HG03095 (cell line): ENCODE results near the gene CDX1.

Experiments used
- ATAC-seq: cut with Tn5 transposase; IDR thresholded peaks from one replicate; pipeline ENCODE4 v1.9.1; 2021; ENCODE audit warnings: moderate library complexity; ENCODE audit not compliant: unreplicated experiment

The CDX1 gene

GRCh38 chr5:150161242-150162141 lies 5.1 kb upstream of the CDX1 start:
- ATAC-seq, result peak; percentile 61

- no peak for ATAC-seq
Observed at GRCh38 chr5:150162142-150162513, 4.5 kb upstream of the CDX1 start.

GRCh38 chr5:150163035-150163434 lies 3.5 kb upstream of the CDX1 start:
- ATAC-seq, result no peak

GRCh38 chr5:150163547-150164059 lies 3.0 kb upstream of the CDX1 start:
- no peak for ATAC-seq

DNA sequence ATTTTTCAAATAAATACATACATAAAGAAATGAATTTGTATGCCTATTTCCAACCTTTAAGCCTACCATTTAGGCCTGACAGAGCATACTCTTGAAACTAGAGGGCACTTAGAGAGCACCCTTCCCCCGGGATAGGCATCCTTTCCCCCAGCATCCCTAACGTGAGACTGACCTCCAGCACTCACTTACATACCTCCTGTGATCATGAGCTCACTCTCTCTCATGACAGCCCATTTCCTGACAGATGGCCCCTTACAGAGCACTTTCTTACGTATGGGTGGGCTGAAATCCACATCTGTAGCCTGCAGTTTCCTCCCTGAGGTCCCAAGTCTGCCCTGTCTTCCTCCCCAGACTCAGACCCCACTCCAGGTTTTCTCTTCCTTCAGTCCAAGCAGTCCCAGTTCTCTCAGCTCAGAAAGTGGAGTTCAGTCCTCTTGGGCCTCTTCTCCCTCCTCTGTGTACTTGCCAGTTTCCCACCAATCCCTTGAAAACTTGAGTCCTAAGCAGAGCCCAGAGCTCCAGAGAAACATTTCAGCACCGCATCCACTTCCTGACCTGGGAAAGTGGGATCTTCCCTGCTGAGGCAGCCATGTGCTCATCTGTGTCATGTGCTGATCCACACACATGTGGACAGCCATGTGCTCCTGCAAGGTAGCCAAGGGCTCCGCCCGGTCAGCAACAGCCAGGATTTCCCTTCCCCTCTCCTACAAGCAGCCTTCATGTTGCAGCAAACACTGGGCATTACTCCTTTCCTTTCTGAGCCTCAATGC lies 2.2 kb upstream of the CDX1 start:
- ATAC-seq, result no peak

GRCh38 chr5:150166037-150166649 lies 435 bp upstream of the CDX1 start:
- no peak for ATAC-seq

DNA sequence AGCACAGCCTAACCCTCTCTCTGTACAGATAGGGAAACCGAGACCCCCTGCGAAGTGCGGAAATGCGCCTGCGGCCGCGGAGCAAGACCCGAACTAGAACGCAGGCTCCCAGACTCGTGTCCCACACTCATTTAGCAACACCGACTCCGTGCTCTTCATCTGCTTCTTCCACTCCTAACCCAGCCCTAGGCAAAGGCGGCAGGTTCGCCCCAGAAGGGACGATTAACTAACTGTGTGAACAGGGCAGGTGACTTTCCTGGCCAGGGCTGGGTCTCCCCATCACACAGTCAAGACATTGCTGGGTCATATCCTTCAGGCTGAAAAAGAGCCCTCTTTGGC lies 903 bp downstream of the CDX1 start:
- no peak for ATAC-seq

DNA sequence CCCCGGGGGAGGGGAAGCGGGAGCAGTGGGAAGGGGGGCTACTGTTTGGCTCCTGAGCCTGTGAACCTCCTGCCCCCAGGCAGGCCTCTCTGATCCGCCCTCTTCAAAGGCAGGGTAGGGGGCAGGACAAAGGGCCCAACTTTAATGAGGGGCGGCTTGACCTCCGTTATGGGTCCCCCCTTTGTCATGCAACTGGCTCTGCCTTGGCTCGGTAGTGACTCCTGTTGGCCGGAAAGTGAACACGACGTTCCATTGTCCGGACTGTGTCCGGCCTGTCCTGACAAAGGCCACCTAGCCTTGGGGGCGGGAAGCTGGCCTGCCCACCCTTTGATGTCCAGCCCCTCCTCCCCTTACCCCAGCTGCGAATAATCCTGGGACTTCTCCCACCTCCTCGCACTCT lies 1.3 kb downstream of the CDX1 start:
- ATAC-seq, result no peak

- no peak for ATAC-seq
Observed at GRCh38 chr5:150168864-150169263, 2.3 kb downstream of the CDX1 start.

GRCh38 chr5:150172145-150172544 lies 5.6 kb downstream of the CDX1 start:
- no peak for ATAC-seq

DNA sequence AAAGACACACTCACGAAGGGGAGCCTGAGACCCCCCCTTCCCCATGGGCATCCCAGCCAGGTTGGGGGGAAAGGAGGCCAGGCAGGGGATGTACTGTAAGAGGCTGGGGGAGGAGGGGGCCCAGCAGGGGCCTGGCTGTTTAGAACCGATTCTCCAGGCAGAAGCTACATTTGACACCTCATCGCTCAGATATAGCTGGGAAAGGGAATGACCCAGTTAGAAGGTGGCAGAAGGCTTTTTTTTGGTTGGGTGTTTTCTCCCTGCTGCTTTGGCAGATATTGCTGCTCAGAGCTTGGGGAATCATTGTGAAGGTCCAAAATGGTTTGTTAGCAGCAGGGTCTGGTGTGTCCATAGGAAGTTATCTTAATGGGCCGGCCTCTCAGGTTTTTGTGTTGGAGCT lies 6.0 kb downstream of the CDX1 start:
- ATAC-seq, result no peak

DNA sequence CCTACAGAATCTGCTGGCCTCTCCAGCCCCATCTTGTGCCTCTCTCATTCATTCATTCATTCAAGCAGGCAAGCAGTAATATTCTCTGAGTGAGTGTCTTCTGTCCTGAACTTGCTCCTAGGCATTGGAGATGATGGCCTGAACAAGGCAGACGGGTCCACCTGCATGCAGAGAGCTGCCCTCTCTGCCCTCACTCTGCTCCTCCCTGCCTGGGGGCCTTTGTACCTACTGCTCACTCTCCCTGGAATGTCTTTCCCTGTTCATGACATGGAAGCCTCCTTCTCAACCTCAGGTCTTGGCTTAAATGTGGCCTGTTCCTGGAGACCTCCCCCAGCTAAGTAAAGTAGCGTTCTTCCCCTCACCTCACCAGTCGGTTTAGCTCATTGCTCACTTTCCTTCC lies 6.6 kb downstream of the CDX1 start:
- no peak for ATAC-seq

DNA sequence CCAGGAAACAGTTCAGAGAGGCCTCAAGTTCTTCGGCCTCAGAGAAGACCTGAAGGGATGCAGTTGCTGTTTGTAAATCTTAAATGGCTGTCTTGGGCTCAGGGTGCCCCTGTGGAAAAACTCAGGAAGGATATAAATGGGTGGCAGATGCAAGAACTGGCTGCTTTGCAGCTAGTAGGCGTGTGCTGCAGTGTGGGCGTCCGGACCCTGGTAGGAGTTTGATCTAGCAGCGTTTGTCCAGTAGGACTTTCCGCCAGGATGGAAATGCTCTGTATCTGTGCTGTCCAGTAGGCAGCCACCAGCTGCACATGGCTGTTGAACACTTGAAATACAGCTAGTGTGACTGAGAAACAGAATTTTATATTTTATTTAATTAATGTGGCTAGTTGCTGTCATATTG lies 7.7 kb downstream of the CDX1 start:
- ATAC-seq, result no peak

- ATAC-seq, result no peak
Observed at GRCh38 chr5:150175076-150175475, 8.5 kb downstream of the CDX1 start.

DNA sequence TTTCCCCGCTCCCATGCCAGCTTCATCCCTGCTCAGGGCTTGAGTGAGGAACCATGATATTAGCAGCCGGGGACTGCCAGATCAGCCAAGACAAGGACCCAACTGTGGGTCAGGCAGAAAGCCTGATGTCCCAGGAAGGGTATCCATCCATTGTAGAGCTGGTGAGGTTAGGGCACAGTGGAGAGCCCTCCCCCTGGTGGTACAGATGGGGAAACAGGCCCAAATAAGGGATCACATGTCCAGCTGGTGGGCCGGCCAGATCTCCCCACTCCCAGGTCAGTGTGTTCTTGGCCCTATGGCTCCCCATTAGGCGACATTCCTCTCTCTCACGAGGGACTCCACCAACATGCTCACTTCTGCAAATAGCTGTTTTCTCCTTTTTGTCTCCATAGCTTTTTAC lies 9.0 kb downstream of the CDX1 start:
- ATAC-seq, result no peak

GRCh38 chr5:150176745-150177477 lies 10.3 kb downstream of the CDX1 start:
- ATAC-seq, result no peak

DNA sequence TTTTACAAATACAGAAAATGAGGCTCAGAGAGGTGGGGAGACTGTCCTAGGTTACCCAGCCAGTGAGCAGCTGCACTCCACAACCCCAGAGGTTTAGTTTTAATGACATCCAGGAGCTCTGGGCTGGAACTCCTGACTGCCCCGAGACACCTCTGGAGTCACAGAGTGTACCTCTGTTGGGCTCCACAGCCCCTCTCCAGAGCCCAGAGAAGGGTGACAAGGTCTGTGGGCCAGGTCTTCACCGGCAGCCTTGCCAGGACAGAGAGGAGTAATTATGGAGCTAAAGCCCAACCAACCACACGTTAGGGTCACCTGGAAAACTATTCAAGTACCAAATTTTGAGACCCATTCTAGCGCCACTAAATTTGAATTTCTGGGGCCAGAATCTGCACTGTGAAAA lies 11.1 kb downstream of the CDX1 start:
- no peak for ATAC-seq

GRCh38 chr5:150178262-150178661 lies 11.7 kb downstream of the CDX1 start:
- ATAC-seq, result peak; percentile 81

DNA sequence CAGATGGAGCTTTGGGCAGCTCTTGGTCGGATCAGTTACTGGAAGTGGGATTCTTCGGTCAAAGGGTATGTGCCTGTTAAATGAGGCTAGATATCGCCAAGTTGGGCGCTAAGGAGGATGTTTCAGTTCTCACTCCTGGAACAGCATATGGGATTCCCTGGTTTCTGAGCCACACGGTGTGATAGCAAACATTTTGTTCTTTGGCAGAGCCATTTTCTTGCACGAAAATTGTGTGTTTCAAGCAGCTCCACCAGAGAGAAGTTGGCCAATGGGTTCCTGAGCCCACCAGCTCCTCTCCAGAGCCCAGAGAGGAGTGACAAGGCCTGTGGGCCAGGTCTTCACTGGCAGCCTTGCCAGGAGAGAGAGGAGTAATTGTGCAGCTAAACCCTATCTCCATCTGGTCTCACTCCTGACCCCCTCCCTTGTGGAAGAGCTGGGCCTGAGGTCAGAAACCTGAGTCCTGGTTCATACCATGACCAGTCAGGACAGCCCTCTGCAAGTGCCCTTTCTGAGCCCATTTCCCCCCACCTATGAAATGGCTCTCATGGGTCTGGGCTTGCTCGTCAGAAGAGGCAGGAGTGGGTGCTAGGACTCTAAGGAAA lies 12.5 kb downstream of the CDX1 start:
- no peak for ATAC-seq

DNA sequence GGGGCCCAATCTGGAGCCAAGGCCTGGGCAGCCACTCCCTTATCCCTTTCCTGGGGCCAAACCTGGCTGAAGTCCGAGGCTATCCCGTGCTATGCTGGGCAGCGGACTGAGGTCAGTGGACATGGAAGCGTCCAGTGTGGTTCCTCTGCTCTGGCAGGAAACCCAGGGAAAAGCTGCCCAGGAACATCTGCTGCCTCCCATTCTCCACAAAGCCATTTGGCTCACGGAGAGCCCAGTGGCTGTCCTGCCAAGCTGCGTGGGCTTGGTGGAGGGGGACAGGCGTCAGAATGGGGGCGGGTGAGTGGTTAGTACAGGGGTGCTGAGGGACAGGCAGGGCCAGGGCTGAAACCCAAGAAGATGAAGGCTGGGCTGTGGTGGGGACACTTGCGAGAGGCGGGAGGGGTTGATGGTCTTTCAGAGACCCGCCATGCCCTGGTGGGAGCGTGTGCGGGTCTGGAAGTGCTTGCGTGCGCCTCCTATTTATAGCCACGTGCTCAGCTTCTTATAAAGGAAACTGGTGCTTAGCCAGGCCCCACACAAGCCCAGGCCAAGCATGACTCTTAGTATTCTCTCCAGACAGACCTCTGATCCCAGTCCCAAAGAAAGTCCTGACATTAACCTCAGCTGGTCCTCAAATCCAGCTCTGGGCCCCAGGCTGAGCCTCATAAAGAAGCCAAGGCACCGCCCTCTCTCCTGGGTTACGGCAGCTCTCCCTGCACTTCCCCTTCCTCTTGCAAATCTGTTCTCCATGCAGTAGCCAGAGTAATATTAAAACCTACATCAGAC lies 13.9 kb downstream of the CDX1 start:
- no peak for ATAC-seq
